Measurements from ENCODE around the gene SNRK. TPM values are rescaled to one million over a fixed set of nuclear protein-coding genes. Genes with fewer than 3 reads are reported as not detected.

Gene SNRK
- total and polyA plus RNA-seq, 2 experiments from 2014 or later: 5.5 to 18.8 TPM

DNA sequence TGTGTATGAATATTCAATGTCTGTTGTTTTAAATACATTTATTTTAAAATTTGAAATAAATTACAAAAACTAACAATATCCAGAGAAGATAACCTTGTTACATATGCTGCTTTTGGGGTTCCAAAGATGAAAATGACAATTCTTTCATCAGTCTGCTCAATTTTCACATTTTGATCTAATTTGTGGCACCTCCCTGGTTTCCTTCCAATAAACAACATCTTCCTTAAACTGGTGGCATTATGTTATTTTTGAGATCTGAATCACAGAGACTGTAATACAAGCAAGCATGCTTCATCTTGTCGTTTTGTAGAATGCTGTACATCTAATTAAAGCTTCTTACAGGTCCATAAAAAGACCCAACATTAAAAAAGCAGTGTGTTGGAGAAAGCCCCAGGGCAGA is 2.2 kb upstream of the SNRK start:
- H3K9me3 Mint-ChIP-seq: no peaks in the 10 kb centered on the region
- Histone ChIP-seq H3K27me3 (ENCODE audit: insufficient read depth) (peaks cover 13% of the 10 kb centered on the region), H3F3A (replicated peaks; ENCODE audit: low read depth) (peaks cover 5% of the 10 kb centered on the region; the same call in 1 of the 2 replicates), H3K4me2 (no peak overlapping the region), H3K9me2 (ENCODE audit: insufficient read depth) (no peaks in the 10 kb centered on the region), H2AFZ (no peak overlapping the region), H3K4me1 (ENCODE audit: insufficient read depth) (peaks cover 17% of the 10 kb centered on the region), H3K36me3 (ENCODE audit: insufficient read depth) (no peaks in the 10 kb centered on the region), H4K20me1 (replicated peaks; ENCODE audit: insufficient read depth) (peaks cover 9% of the 10 kb centered on the region; the same call in 1 of the 2 replicates), H3K4me3 (no peak overlapping the region), H3K27ac (ENCODE audit: low read depth) (no peak overlapping the region), H3K79me2 (replicated peaks; ENCODE audit: insufficient read depth) (peaks cover 22% of the 10 kb centered on the region)
- TF ChIP-seq EZH2phosphoT487 (IDR thresholded peaks at IDR 0.05; ENCODE audit: unreplicated experiment): no peak
- TF ChIP-seq NANOG (IDR thresholded peaks at IDR 0.05; ENCODE audit: borderline replicate concordance): no peak
- no peaks in the 10 kb centered on the region for H3K36me3 Mint-ChIP-seq (ENCODE audit: low read depth)
- ATAC-seq (no peak), DNase-seq (ENCODE audit: low spot score) (no peak)
- no peak overlapping the region for H3K27ac Mint-ChIP-seq
- no peak overlapping the region for H3K4me3 Mint-ChIP-seq
- H3K27me3 Mint-ChIP-seq (ENCODE audit: insufficient read depth, low read depth, poor library complexity): peaks cover 16% of the 10 kb centered on the region
- H3K4me1 Mint-ChIP-seq: peaks cover 18% of the 10 kb centered on the region

DNA sequence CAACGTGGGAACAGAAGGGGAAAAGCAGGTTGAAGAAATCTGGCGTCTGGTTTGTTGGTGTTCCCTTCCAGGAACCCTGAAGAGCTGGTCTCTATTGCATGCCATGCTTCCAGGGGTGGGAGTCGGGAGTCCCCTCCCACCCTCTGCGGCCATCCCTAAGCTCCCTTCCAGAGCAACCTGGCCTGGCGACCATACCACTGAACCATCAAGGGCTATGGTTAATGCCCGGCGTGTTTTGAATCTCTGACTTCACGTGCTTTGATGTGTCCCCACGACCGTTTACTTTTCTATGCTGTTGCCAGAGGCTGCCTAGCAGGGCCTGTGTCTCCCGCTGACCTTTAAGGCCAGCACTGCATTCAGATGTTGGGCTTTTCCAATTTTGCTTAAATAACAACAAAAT is 696 bp upstream of the SNRK start:
- Histone ChIP-seq H3K27ac (ENCODE audit: low read depth) (no peak overlapping the region), H3K4me2 (peak overlapping the region; percentile 91), H3K4me1 (ENCODE audit: insufficient read depth) (peaks cover 17% of the 10 kb centered on the region), H3K79me2 (replicated peaks; ENCODE audit: insufficient read depth) (peaks cover 37% of the 10 kb centered on the region), H3K27me3 (ENCODE audit: insufficient read depth) (peaks cover 13% of the 10 kb centered on the region), H3K4me3 (peak overlapping the region; percentile 69), H4K20me1 (replicated peaks; ENCODE audit: insufficient read depth) (peaks cover 9% of the 10 kb centered on the region; the same call in 1 of the 2 replicates), H3K36me3 (ENCODE audit: insufficient read depth) (no peaks in the 10 kb centered on the region), H3F3A (replicated peaks; ENCODE audit: low read depth) (peaks cover 5% of the 10 kb centered on the region; the same call in 1 of the 2 replicates), H2AFZ (peak overlapping the region; percentile 96), H3K9me2 (ENCODE audit: insufficient read depth) (no peaks in the 10 kb centered on the region)
- Mint-ChIP-seq H3K9me3 (no peaks in the 10 kb centered on the region), H3K27me3 (ENCODE audit: insufficient read depth, low read depth, poor library complexity) (peaks cover 16% of the 10 kb centered on the region), H3K27ac (peak overlapping the region; percentile 78), H3K36me3 (ENCODE audit: low read depth) (no peaks in the 10 kb centered on the region), H3K4me3 (peak overlapping the region; percentile 92), H3K4me1 (peaks cover 25% of the 10 kb centered on the region)
- no peak for TF ChIP-seq CREB1 (CRISPR knock-in tag; IDR thresholded peaks at IDR 0.05; ENCODE audit: low read depth)
- peak; percentile 47 for DNase-seq (ENCODE audit: low spot score)
- peak; percentile 74 for ATAC-seq

DNA sequence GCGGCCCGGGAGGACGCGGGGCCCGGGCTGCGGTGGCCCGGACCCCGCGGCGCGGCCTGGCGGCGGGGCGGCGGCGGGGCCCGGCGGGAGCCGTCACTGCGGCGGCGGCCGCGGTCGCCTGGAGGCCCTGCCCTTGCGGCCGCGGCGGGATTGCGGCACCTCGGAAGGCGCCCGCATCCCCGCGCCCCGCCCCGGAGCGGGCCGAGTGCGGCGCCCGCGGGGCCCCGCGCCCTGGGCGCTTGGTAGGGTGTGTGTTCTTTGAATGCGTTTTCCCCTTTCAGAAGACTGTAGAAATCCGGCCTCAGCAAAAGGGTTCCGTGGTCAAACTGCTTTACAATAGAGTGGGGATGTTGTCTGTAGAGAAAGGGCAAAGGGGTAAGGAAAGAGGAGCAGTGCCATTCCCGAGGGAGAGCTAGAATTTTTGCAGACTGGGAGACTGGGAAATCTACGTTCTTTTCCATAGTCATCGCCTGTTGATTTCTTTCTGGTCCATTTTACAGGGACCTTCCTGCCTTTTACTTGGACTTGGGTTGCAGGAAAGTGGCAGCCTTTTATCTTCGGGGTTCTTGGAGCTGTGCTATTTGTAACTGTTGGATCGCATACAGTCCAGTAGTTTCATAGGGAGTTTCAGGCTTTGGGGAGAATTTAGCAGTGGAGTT is 630 bp downstream of the SNRK start:
- Mint-ChIP-seq H3K36me3 (ENCODE audit: low read depth) (no peaks in the 10 kb centered on the region), H3K9me3 (no peaks in the 10 kb centered on the region), H3K27me3 (ENCODE audit: insufficient read depth, low read depth, poor library complexity) (peaks cover 16% of the 10 kb centered on the region), H3K27ac (peak overlapping the region; percentile 78; the same call in 1 of the 2 replicates), H3K4me3 (peak overlapping the region; percentile 90), H3K4me1 (peaks cover 30% of the 10 kb centered on the region)
- H3F3A ChIP-seq (replicated peaks; ENCODE audit: low read depth): peaks cover 5% of the 10 kb centered on the region; the same call in 1 of the 2 replicates
- H3K27ac ChIP-seq (ENCODE audit: low read depth): no peak overlapping the region
- H2AFZ ChIP-seq: peak overlapping the region; percentile 70; the same call in 1 of the 2 replicates
- no peaks in the 10 kb centered on the region for H3K36me3 ChIP-seq (ENCODE audit: insufficient read depth)
- no peaks in the 10 kb centered on the region for H3K9me2 ChIP-seq (ENCODE audit: insufficient read depth)
- peaks cover 14% of the 10 kb centered on the region for H4K20me1 ChIP-seq (replicated peaks; ENCODE audit: insufficient read depth)
- H3K79me2 ChIP-seq (replicated peaks; ENCODE audit: insufficient read depth): peaks cover 50% of the 10 kb centered on the region
- peak overlapping the region; percentile 85 for H3K4me3 ChIP-seq
- peak; percentile 43 for DNase-seq (ENCODE audit: low spot score)
- ATAC-seq: peak; percentile 38
- peaks cover 13% of the 10 kb centered on the region for H3K27me3 ChIP-seq (ENCODE audit: insufficient read depth)
- H3K4me2 ChIP-seq: peak overlapping the region; percentile 91
- H3K4me1 ChIP-seq (ENCODE audit: insufficient read depth): peaks cover 17% of the 10 kb centered on the region
- no peak for TF ChIP-seq CREB1 (CRISPR knock-in tag; IDR thresholded peaks at IDR 0.05; ENCODE audit: low read depth)
- no peak for TF ChIP-seq ZNF114 (CRISPR knock-in tag; IDR thresholded peaks at IDR 0.05)
- TF ChIP-seq, protein P1, sequence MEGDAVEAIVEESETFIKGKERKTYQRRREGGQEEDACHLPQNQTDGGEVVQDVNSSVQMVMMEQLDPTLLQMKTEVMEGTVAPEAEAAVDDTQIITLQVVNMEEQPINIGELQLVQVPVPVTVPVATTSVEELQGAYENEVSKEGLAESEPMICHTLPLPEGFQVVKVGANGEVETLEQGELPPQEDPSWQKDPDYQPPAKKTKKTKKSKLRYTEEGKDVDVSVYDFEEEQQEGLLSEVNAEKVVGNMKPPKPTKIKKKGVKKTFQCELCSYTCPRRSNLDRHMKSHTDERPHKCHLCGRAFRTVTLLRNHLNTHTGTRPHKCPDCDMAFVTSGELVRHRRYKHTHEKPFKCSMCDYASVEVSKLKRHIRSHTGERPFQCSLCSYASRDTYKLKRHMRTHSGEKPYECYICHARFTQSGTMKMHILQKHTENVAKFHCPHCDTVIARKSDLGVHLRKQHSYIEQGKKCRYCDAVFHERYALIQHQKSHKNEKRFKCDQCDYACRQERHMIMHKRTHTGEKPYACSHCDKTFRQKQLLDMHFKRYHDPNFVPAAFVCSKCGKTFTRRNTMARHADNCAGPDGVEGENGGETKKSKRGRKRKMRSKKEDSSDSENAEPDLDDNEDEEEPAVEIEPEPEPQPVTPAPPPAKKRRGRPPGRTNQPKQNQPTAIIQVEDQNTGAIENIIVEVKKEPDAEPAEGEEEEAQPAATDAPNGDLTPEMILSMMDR (conservative IDR thresholded peaks at IDR 0.05; ENCODE audit: low read depth in 2 of 2): no peak
- TF ChIP-seq JUNB (IDR thresholded peaks at IDR 0.05; ENCODE audit: unreplicated experiment): no peak
- TF ChIP-seq ZNF331 (CRISPR knock-in tag; IDR thresholded peaks at IDR 0.05; ENCODE audit: low read depth): no peak
- TF ChIP-seq EZH2 (IDR thresholded peaks at IDR 0.05; ENCODE audit: low read depth, unreplicated experiment): no peak
- TF ChIP-seq STAT1 (IDR thresholded peaks at IDR 0.05; ENCODE audit: unreplicated experiment): no peak
- TF ChIP-seq, protein P2, sequence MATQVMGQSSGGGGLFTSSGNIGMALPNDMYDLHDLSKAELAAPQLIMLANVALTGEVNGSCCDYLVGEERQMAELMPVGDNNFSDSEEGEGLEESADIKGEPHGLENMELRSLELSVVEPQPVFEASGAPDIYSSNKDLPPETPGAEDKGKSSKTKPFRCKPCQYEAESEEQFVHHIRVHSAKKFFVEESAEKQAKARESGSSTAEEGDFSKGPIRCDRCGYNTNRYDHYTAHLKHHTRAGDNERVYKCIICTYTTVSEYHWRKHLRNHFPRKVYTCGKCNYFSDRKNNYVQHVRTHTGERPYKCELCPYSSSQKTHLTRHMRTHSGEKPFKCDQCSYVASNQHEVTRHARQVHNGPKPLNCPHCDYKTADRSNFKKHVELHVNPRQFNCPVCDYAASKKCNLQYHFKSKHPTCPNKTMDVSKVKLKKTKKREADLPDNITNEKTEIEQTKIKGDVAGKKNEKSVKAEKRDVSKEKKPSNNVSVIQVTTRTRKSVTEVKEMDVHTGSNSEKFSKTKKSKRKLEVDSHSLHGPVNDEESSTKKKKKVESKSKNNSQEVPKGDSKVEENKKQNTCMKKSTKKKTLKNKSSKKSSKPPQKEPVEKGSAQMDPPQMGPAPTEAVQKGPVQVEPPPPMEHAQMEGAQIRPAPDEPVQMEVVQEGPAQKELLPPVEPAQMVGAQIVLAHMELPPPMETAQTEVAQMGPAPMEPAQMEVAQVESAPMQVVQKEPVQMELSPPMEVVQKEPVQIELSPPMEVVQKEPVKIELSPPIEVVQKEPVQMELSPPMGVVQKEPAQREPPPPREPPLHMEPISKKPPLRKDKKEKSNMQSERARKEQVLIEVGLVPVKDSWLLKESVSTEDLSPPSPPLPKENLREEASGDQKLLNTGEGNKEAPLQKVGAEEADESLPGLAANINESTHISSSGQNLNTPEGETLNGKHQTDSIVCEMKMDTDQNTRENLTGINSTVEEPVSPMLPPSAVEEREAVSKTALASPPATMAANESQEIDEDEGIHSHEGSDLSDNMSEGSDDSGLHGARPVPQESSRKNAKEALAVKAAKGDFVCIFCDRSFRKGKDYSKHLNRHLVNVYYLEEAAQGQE (IDR thresholded peaks at IDR 0.05; ENCODE audit: unreplicated experiment): no peak

All from GM23338 (cell line).